Ovary (tissue), 9 donors: Measurements from ENCODE around the gene TSHZ3. TPM values are rescaled to one million over a fixed set of nuclear protein-coding genes. Genes with fewer than 3 reads are reported as not detected.

Source experiments
- DNase-seq, 5 donors: peaks; one replicate each; pipeline ENCODE4 v3.0.0-alpha.2; 2019 to 2020
- H3K27ac ChIP-seq, 2 donors: fragments of 200-600 bp; one replicate each; pipeline versions ENCODE4 v1.5.1 to v1.8.0; 2019 to 2022
- H3K27me3 ChIP-seq: fragments of 200-600 bp; one replicate; pipeline ENCODE4 v1.8.0; 2022
- H3K36me3 ChIP-seq: fragments of 200-600 bp; sonication (generic); one replicate; pipeline ENCODE4 v1.5.1; 2019
- H3K4me1 ChIP-seq: one replicate; pipeline ENCODE4 v1.8.1; 2013; ENCODE audit warnings: mild to moderate bottlenecking, moderate library complexity; ENCODE audit not compliant: insufficient read depth
- H3K4me3 ChIP-seq: fragments of 200-600 bp; sonication (generic); one replicate; pipeline ENCODE4 v1.5.1; 2017
- H3K9me3 ChIP-seq, 2 donors: fragments of 200-600 bp in 1 of 2; sonication (generic) in 1 of 2; one replicate each; pipeline versions ENCODE4 v1.5.1 to v1.8.1; 2013 to 2019; ENCODE audit warnings: mild to moderate bottlenecking in 1 of 2, moderate library complexity in 1 of 2
- CTCF ChIP-seq, 3 donors: fragments of 450-650 bp in 2 of 3; fragments of 200-600 bp in 1 of 3; IDR thresholded peaks; one replicate each; pipeline versions ENCODE4 v1.5.1 to v1.8.0; 2016 to 2022; ENCODE audit warnings: antibody characterized with exemption in 3 of 3, mild to moderate bottlenecking in 1 of 3
- EP300 ChIP-seq: sonication (generic); formaldehyde crosslinking; IDR thresholded peaks from one replicate; pipeline ENCODE4 v1.6.1; 2017; ENCODE audit warnings: antibody characterized with exemption
- POLR2A ChIP-seq: fragments of 450-650 bp; IDR thresholded peaks from one replicate; pipeline ENCODE4 v1.6.1; 2017; ENCODE audit warnings: antibody characterized with exemption, mild to moderate bottlenecking, moderate library complexity
- WGBS, 3 donors: extraction: QIAGEN DNeasy Blood & Tissue Kit in 1 of 3; methylation state at CpG; one replicate each; pipeline versions ENCODE4 v1.1.5 to v1.1.7; 2013 to 2017; 5-methylcytosine and 5-hydroxymethylcytosine counted together
- intact Hi-C, 4 donors: fragments of 100-400 bp; cut with DNase I; formaldehyde crosslinking; loops; one replicate each; pipeline versions ENCODE4 v1.11.0 to v1.15.1; 2022 to 2023
- polyA plus RNA-seq, 2 donors: library from polyadenylated mRNA; stranded (reverse); fragments of 200-250 nt in 1 of 2; fragments of 350-450 nt in 1 of 2; fragmentation: Illumina TruSeq in 1 of 2; extraction: RNeasy Lipid Tissue Mini Kit (QIAGEN cat#74804) in 1 of 2; gene quantifications; one replicate each; pipeline ENCODE4 v1.2.3, GENCODE V29; 2013 to 2014
- total RNA-seq, 7 donors: library from RNA; depleted of rRNA in 2 of 7; stranded (reverse); fragments of >200 nt in 2 of 7; fragmentation: NEBNext Ultra II Directional in 3 of 7; extraction: Animal tissue kit (Norgen Biotek cat#: 25700) in 3 of 7; gene quantifications; one replicate each; pipeline versions ENCODE4 v1.1.0 to v1.2.4, GENCODE V29; 2016 to 2023
- donor health status: DM: no; HTN: no; CAD: no; lungs with moderate emphysema.
- donor health status: DM: no; HTN: no; CAD: no.
- donor health status: Bipolar disorder and iron deficiency.
- donor health status: DM: yes; HTN: yes; CAD: no.
- donor health status: DM: no; HTN: no; CAD: no.
- donor health status: DM: yes; HTN: yes; CAD: no.

The TSHZ3 gene
- total and polyA plus RNA-seq, 9 donors: 23.3 to 107 (median 50.3) TPM

GRCh38 chr19:31372246-31372781, 23.1 kb upstream of the TSHZ3 start:
- DNase-seq: no peak
- intact Hi-C loops: no loop called here
- Histone ChIP-seq H3K27me3 (no peaks in the 10 kb centered on the region), H3K4me3 (no peak overlapping the region), H3K9me3 (no peaks in the 10 kb centered on the region), H3K27ac (no peak overlapping the region), H3K4me1 (no peaks in the 10 kb centered on the region), H3K36me3 (no peaks in the 10 kb centered on the region)
- TF ChIP-seq CTCF (IDR thresholded peaks at IDR 0.05) (no peak), POLR2A (no peak), EP300 (no peak)
- 76 to 100% (median 77%) methylated on average over 2 of the region's 2 CpGs for WGBS, 3 donors

- intact Hi-C loops: no loop called here
These were observed 21.0 kb upstream of the TSHZ3 start for GRCh38 chr19:31370216-31370615.

GRCh38 chr19:31364963-31365362, 15.7 kb upstream of the TSHZ3 start:
- intact Hi-C loops: no loop called here
- Histone ChIP-seq H3K36me3 (no peaks in the 10 kb centered on the region), H3K27ac (no peak overlapping the region), H3K4me3 (no peak overlapping the region), H3K4me1 (no peaks in the 10 kb centered on the region), H3K9me3 (no peaks in the 10 kb centered on the region), H3K27me3 (no peaks in the 10 kb centered on the region)
- DNase-seq: no peak
- WGBS, 3 donors: 89 to 90% (median 90%) methylated on average over 3 of the region's 3 CpGs
- TF ChIP-seq CTCF (IDR thresholded peaks at IDR 0.05): no peak
- no peak for TF ChIP-seq POLR2A
- no peak for TF ChIP-seq EP300

More at GRCh38 chr19:31370216-31370615, 21.0 kb upstream of the TSHZ3 start:
- no peak for TF ChIP-seq EP300
- no peak for TF ChIP-seq CTCF (IDR thresholded peaks at IDR 0.05)
- no peak for TF ChIP-seq POLR2A
- no peaks in the 10 kb centered on the region for H3K9me3 ChIP-seq
- no peaks in the 10 kb centered on the region for H3K4me1 ChIP-seq
- H3K27ac ChIP-seq: no peak overlapping the region
- no peak for DNase-seq
- 82 to 87% (median 85%) methylated on average over 5 of the region's 5 CpGs for WGBS, 3 donors
- no peaks in the 10 kb centered on the region for H3K36me3 ChIP-seq
- H3K4me3 ChIP-seq: no peak overlapping the region
- H3K27me3 ChIP-seq: no peaks in the 10 kb centered on the region

GRCh38 chr19:31361728-31362127, 12.5 kb upstream of the TSHZ3 start:
- TF ChIP-seq CTCF (IDR thresholded peaks at IDR 0.05) (no peak), POLR2A (no peak), EP300 (no peak)
- H3K9me3 ChIP-seq: no peaks in the 10 kb centered on the region
- H3K4me1 ChIP-seq: no peaks in the 10 kb centered on the region
- H3K27me3 ChIP-seq: no peaks in the 10 kb centered on the region
- intact Hi-C loops: no loop called here
- WGBS, 3 donors: 93 to 99% (median 96%) methylated on average over 5 of the region's 5 CpGs
- no peak for DNase-seq
- H3K4me3 ChIP-seq: no peak overlapping the region
- no peaks in the 10 kb centered on the region for H3K36me3 ChIP-seq
- no peak overlapping the region for H3K27ac ChIP-seq
